DOHH2 (cell line): ENCODE results near the gene HOXD9.

Experiments used
- H3F3A ChIP-seq: fragments of 200-600 bp; sonication (generic), shearing (Covaris generic); 2 replicates; pipeline ENCODE4 v1.6.0; 2016; ENCODE audit warnings: antibody characterized with exemption, mild to moderate bottlenecking; ENCODE audit not compliant: control insufficient read depth, insufficient read depth
- H3K27ac ChIP-seq: fragments of 200-600 bp; sonication (generic); 2 replicates; pipeline ENCODE4 v1.5.1; 2014; ENCODE audit warnings: low read depth, mild to moderate bottlenecking, low read length, moderate library complexity
- H3K27me3 ChIP-seq: fragments of 200-600 bp; sonication (generic); 2 replicates; pipeline ENCODE4 v1.6.1; 2014; ENCODE audit warnings: mild to moderate bottlenecking, low read length, mixed read lengths; ENCODE audit not compliant: control insufficient read depth
- H3K36me3 ChIP-seq: fragments of 200-600 bp; sonication (generic); 2 replicates; pipeline ENCODE4 v1.6.1; 2014; ENCODE audit warnings: mild to moderate bottlenecking, low read length, moderate library complexity, mixed read lengths; ENCODE audit not compliant: control insufficient read depth
- H3K4me1 ChIP-seq: fragments of 200-600 bp; sonication (generic); 2 replicates; pipeline ENCODE4 v1.6.1; 2014; ENCODE audit warnings: mild to moderate bottlenecking, low read length, mixed read lengths; ENCODE audit not compliant: control insufficient read depth
- H3K4me2 ChIP-seq: fragments of 200-600 bp; sonication (generic); 2 replicates; pipeline ENCODE4 v1.6.0; 2014; ENCODE audit warnings: mild to moderate bottlenecking, low read length, moderate library complexity
- H3K4me3 ChIP-seq: fragments of 200-600 bp; sonication (generic); 2 replicates; pipeline ENCODE4 v1.5.1; 2014; ENCODE audit warnings: mild to moderate bottlenecking, low read length, mixed read lengths
- H3K79me2 ChIP-seq: fragments of 200-600 bp; sonication (generic); 2 replicates; pipeline ENCODE4 v1.6.1; 2014; ENCODE audit warnings: mild to moderate bottlenecking, low read length, mixed read lengths; ENCODE audit not compliant: control insufficient read depth
- H3K9me2 ChIP-seq: fragments of 200-600 bp; sonication (generic); replicated peaks from 2 replicates; pipeline ENCODE4 v1.6.1; 2014; ENCODE audit warnings: mild to moderate bottlenecking, low read length, mixed read lengths; ENCODE audit not compliant: control insufficient read depth
- H3K9me3 ChIP-seq: fragments of 200-600 bp; sonication (generic); 2 replicates; pipeline ENCODE4 v1.6.1; 2014; ENCODE audit warnings: antibody characterized with exemption, low read length, mixed read lengths; ENCODE audit not compliant: control insufficient read depth, insufficient read depth
- H4K20me1 ChIP-seq: fragments of 200-600 bp; sonication (generic); 2 replicates; pipeline ENCODE4 v1.6.0; 2014; ENCODE audit warnings: low read depth, mild to moderate bottlenecking, antibody characterized with exemption, low read length, moderate library complexity; ENCODE audit not compliant: control insufficient read depth, insufficient read depth
- EZH2phosphoT487 ChIP-seq: fragments of 200-600 bp; sonication (generic); IDR thresholded peaks from 2 replicates; pipeline ENCODE4 v1.6.1; 2017; ENCODE audit warnings: borderline replicate concordance, mild to moderate bottlenecking, antibody characterized with exemption, low read length, moderate library complexity, mixed read lengths
- TF ChIP-seq, protein P1 (sequence below): fragments of 200-600 bp; sonication (generic); IDR thresholded peaks from one replicate; pipeline ENCODE4 v1.5.1; 2014; ENCODE audit warnings: antibody characterized with exemption, mild to moderate bottlenecking, low read depth, low read length; ENCODE audit not compliant: poor library complexity, severe bottlenecking

HOXD9 gene

DNA sequence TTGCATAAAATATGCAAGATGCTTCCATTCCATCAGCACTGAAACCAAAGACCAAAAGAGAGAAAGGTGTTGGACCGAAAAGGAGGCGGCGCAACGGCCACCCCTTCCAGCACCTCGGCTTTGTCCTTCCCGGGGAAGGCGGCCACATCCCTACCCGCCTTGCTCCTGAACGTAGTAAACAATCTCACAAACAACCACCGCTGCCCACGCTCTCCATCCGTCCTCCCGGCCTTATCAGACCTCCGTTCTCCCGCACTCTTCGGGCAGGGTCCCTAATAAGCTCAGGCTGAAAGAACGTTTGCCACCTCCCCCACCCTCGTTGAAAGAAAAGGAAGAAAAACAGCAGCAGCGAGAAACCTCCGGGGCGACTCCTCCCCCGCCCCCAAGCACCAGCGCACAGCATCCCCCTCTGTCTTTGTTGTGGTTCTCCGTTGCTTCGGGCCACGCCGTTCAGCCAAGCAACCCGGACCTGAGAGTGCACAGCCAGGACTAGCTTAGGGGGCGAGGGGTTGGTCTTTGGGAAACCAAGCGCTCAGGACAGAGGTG, 43.2 kb upstream of the HOXD9 start:
- Histone ChIP-seq H4K20me1 (no peaks in the 10 kb centered on the region), H3K79me2 (no peaks in the 10 kb centered on the region), H3K27ac (no peak overlapping the region), H3F3A (no peaks in the 10 kb centered on the region), H3K9me2 (no peaks in the 10 kb centered on the region), H3K27me3 (peaks cover 12% of the 10 kb centered on the region), H3K4me3 (no peak overlapping the region), H3K4me1 (no peaks in the 10 kb centered on the region), H3K4me2 (no peak overlapping the region), H3K9me3 (peaks cover 6% of the 10 kb centered on the region; the same call in 1 of the 2 replicates), H3K36me3 (no peaks in the 10 kb centered on the region)
- TF ChIP-seq, protein P1, sequence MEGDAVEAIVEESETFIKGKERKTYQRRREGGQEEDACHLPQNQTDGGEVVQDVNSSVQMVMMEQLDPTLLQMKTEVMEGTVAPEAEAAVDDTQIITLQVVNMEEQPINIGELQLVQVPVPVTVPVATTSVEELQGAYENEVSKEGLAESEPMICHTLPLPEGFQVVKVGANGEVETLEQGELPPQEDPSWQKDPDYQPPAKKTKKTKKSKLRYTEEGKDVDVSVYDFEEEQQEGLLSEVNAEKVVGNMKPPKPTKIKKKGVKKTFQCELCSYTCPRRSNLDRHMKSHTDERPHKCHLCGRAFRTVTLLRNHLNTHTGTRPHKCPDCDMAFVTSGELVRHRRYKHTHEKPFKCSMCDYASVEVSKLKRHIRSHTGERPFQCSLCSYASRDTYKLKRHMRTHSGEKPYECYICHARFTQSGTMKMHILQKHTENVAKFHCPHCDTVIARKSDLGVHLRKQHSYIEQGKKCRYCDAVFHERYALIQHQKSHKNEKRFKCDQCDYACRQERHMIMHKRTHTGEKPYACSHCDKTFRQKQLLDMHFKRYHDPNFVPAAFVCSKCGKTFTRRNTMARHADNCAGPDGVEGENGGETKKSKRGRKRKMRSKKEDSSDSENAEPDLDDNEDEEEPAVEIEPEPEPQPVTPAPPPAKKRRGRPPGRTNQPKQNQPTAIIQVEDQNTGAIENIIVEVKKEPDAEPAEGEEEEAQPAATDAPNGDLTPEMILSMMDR: no peak

DNA sequence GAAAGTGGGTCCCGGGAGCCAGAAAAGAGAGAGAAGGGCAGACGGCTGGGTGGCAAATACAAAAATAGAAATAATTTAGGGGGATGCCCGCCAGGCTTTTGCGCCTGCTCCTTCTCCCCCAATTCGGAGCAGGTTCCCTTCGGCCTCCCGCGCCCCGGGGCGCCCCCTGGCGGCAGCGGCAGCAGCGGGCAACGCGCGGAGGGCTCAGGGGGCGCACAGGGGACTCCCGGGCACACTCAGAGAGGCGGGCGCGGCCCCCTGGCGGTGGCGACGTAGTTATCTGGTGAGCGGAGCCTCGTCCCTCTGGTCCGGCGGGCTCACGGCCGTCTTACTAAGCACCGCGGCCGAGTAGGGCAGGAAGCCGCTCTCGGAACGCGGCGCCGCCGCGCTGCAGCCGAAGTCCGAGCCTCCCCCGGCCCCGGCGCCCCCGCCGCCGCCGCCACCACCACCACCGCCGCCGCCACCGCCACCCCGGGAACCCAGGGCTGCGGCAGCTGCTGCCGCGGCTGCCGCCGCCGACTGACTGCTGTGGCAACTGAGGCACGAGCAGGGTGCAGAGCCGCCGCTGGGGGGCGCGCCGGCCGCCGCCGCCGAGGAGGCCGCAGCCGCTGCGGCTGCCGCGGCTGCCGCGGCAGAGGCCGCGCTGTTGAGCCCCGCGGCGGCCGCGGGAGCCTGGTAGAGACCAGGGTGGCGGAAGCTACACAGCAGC, 42.5 kb upstream of the HOXD9 start:
- Histone ChIP-seq H3K79me2 (no peaks in the 10 kb centered on the region), H3K36me3 (no peaks in the 10 kb centered on the region), H3K4me1 (no peaks in the 10 kb centered on the region), H3K9me3 (peaks cover 6% of the 10 kb centered on the region; the same call in 1 of the 2 replicates), H3K9me2 (no peaks in the 10 kb centered on the region), H3K4me3 (no peak overlapping the region), H4K20me1 (no peaks in the 10 kb centered on the region), H3K4me2 (no peak overlapping the region), H3K27me3 (peaks cover 9% of the 10 kb centered on the region), H3F3A (no peaks in the 10 kb centered on the region), H3K27ac (no peak overlapping the region)
- TF ChIP-seq EZH2phosphoT487: no peak

DNA sequence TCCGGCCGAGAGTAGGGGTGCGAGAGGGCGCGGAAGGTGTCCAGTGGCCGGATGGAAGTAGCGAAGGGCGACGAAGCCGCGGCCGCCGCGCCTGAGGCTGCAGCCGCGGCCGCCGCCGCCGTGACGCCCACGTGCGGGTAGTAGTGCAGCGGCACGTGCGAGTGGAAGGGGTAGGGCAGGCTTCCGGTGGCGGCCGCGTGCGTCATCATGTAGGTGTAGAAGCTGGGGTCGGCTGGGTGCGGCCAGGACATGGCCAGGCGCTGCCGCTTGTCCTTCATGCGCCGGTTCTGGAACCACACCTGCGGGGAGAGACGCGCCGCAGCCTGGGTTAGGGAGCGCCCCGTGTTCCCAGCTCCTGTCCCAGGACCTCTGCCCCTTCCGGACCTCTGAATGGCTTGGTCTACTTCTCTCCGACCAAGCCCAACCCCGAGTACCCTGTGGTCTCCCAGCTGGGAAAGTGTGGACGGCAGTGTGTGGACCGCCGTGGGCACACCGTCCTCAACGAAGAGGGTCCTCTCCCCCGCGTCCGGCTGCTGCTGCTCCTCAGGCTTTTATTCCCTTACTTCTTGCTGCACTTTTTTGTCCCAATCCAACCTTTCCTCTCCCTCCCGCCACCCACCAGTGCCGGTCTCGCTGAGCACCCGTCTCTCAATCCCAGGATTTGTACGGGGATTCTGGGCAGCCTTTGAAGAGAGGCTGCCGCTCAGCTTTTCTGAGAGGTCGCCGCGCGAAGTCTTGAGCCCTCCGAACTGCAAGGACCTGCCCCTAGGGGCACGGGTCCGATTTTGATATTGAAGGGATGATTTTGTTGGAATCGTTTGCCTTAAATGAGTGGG, 41.8 kb upstream of the HOXD9 start:
- Histone ChIP-seq H3K36me3 (no peaks in the 10 kb centered on the region), H3K9me3 (peaks cover 6% of the 10 kb centered on the region; the same call in 1 of the 2 replicates), H3K4me1 (no peaks in the 10 kb centered on the region), H3K4me2 (no peak overlapping the region), H3K79me2 (no peaks in the 10 kb centered on the region), H3K4me3 (no peak overlapping the region), H3K27me3 (peaks cover 5% of the 10 kb centered on the region), H3K9me2 (no peaks in the 10 kb centered on the region), H3K27ac (no peak overlapping the region), H4K20me1 (no peaks in the 10 kb centered on the region), H3F3A (no peaks in the 10 kb centered on the region)
- TF ChIP-seq, protein P1: no peak
- TF ChIP-seq EZH2phosphoT487: no peak

DNA sequence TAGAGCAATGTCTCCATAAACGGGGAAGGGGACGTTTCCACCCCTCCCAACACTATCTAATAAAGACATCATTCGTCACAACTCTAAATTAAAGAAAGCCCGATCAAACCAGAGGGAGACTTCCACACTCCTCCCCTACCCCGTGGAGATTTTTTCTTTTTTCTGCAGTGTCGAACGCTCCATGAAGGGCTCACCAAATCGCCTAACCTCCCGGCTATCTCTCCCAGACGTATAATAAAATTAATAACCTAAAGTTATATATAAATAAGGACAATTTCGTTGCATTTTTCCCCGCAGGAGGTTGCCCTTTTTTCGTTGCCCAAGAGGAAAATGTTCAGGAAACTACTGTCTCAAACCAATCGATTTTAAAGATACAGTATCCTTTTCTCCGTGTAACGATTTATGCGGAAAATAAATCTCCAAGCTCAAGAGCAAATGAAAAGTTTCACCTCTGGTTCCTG, 41.1 kb upstream of the HOXD9 start:
- Histone ChIP-seq H3K27me3 (peaks cover 5% of the 10 kb centered on the region), H3F3A (no peaks in the 10 kb centered on the region), H4K20me1 (no peaks in the 10 kb centered on the region), H3K9me2 (no peaks in the 10 kb centered on the region), H3K79me2 (no peaks in the 10 kb centered on the region), H3K4me3 (no peak overlapping the region), H3K4me1 (no peaks in the 10 kb centered on the region), H3K36me3 (no peaks in the 10 kb centered on the region), H3K9me3 (peaks cover 6% of the 10 kb centered on the region; the same call in 1 of the 2 replicates), H3K4me2 (no peak overlapping the region), H3K27ac (no peak overlapping the region)
- TF ChIP-seq, protein P1: no peak
- TF ChIP-seq EZH2phosphoT487: no peak
